Ascending aorta (tissue), 2 donors: ENCODE results near the gene OLFM1. TPM values are rescaled to one million over a fixed set of nuclear protein-coding genes. Genes with fewer than 3 reads are reported as not detected.

Experiments
- DNase-seq, 2 donors: peaks; one replicate each; pipeline ENCODE4 v3.0.0-alpha.2; 2019; ENCODE audit warnings: low spot score in 2 of 2
- H3K27ac ChIP-seq, 2 donors: fragments of 200-600 bp; sonication (generic); one replicate each; pipeline ENCODE4 v1.5.1; 2016 to 2017; ENCODE audit warnings: mild to moderate bottlenecking in 1 of 2
- H3K27me3 ChIP-seq: fragments of 200-600 bp; sonication (generic); one replicate; pipeline ENCODE4 v1.5.1; 2017
- H3K36me3 ChIP-seq, 2 donors: fragments of 200-600 bp; sonication (generic); one replicate each; pipeline ENCODE4 v1.5.1; 2016
- H3K4me1 ChIP-seq, 2 donors: fragments of 200-600 bp; sonication (generic); one replicate each; pipeline ENCODE4 v1.5.1; 2016 to 2017; ENCODE audit warnings: mild to moderate bottlenecking in 1 of 2
- H3K4me3 ChIP-seq, 2 donors: fragments of 200-600 bp; sonication (generic); one replicate each; pipeline ENCODE4 v1.5.1; 2016 to 2017; ENCODE audit warnings: mild to moderate bottlenecking in 1 of 2
- H3K9me3 ChIP-seq, 2 donors: fragments of 200-600 bp; sonication (generic); one replicate each; pipeline ENCODE4 v1.5.1; 2016
- CTCF ChIP-seq, 3 experiments: fragments of 200-600 bp in 2 of 3; fragments of 450-650 bp in 1 of 3; sonication (generic) in 2 of 3; IDR thresholded peaks; one replicate each; pipeline ENCODE4 v1.5.1; 2016 to 2019; ENCODE audit warnings: antibody characterized with exemption in 3 of 3, mild to moderate bottlenecking in 1 of 3, moderate library complexity in 1 of 3
- intact Hi-C: fragments of 100-400 bp; cut with DNase I; formaldehyde crosslinking; loops from one replicate; pipeline ENCODE4 v1.15.1; 2023
- total RNA-seq: library from RNA; depleted of rRNA; stranded (reverse); fragments of >200 nt; gene quantifications from one replicate; pipeline ENCODE4 v1.1.0, GENCODE V29; 2016

OLFM1 gene
- total RNA-seq, 1 donor from 2014 or later, result 102 TPM

GRCh38 chr9:135088979-135089847, 1.7 kb downstream of the OLFM1 start:
- peaks cover 3 to 12% of the 10 kb centered on the region in 2 donors for H3K4me1 ChIP-seq
- H3K9me3 ChIP-seq, result no peaks in the 10 kb centered on the region
- no peak overlapping the region for H3K27ac ChIP-seq
- H3K4me3 ChIP-seq, result peak overlapping the region; percentile 59 to 60
- no peaks in the 10 kb centered on the region for H3K36me3 ChIP-seq
- intact Hi-C loops, result no loop called here
- peaks cover 8% of the 10 kb centered on the region for H3K27me3 ChIP-seq
- no peak for DNase-seq
- no peak for TF ChIP-seq CTCF (IDR thresholded peaks at IDR 0.05)

DNA sequence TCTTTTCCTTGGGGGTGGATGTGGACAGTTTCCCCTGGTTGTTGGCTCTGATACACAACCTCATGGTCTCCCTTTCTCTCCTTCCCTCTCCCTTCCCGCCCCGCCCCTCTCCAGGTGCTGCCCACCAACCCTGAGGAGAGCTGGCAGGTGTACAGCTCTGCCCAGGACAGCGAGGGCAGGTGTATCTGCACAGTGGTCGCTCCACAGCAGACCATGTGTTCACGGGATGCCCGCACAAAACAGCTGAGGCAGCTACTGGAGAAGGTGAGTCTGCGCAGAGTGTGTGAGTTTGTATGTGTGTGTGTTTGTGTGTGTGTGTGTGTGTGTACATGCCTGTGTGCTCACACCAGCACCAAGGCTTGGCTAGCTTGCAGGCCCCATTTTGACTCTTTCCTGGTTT, 2.6 kb downstream of the OLFM1 start:
- peaks cover 3 to 12% of the 10 kb centered on the region in 2 donors for H3K4me1 ChIP-seq
- no peak for TF ChIP-seq CTCF (IDR thresholded peaks at IDR 0.05)
- H3K36me3 ChIP-seq, result no peaks in the 10 kb centered on the region
- intact Hi-C loops, result no loop called here
- no peak overlapping the region for H3K4me3 ChIP-seq
- peaks cover 8% of the 10 kb centered on the region for H3K27me3 ChIP-seq
- no peak for DNase-seq
- no peaks in the 10 kb centered on the region for H3K9me3 ChIP-seq
- H3K27ac ChIP-seq, result no peak overlapping the region

GRCh38 chr9:135090547-135090946, 3.1 kb downstream of the OLFM1 start:
- H3K27me3 ChIP-seq, result peaks cover 8% of the 10 kb centered on the region

GRCh38 chr9:135091545-135091944, 4.1 kb downstream of the OLFM1 start:
- Histone ChIP-seq H3K4me1 (peaks cover 3 to 8% of the 10 kb centered on the region in 2 donors), H3K36me3 (no peaks in the 10 kb centered on the region), H3K9me3 (no peaks in the 10 kb centered on the region), H3K4me3 (no peak overlapping the region), H3K27ac (no peak overlapping the region), H3K27me3 (peaks cover 8% of the 10 kb centered on the region)
- no peak for DNase-seq
- TF ChIP-seq CTCF (IDR thresholded peaks at IDR 0.05), result no peak
- intact Hi-C loops, result no loop called here

More at GRCh38 chr9:135090547-135090946, 3.1 kb downstream of the OLFM1 start:
- no peak overlapping the region for H3K27ac ChIP-seq
- TF ChIP-seq CTCF (IDR thresholded peaks at IDR 0.05), result no peak
- no peaks in the 10 kb centered on the region for H3K36me3 ChIP-seq
- no peak overlapping the region for H3K4me3 ChIP-seq
- peaks cover 3 to 12% of the 10 kb centered on the region in 2 donors for H3K4me1 ChIP-seq
- intact Hi-C loops, result no loop called here
- DNase-seq, result no peak
- no peaks in the 10 kb centered on the region for H3K9me3 ChIP-seq

DNA sequence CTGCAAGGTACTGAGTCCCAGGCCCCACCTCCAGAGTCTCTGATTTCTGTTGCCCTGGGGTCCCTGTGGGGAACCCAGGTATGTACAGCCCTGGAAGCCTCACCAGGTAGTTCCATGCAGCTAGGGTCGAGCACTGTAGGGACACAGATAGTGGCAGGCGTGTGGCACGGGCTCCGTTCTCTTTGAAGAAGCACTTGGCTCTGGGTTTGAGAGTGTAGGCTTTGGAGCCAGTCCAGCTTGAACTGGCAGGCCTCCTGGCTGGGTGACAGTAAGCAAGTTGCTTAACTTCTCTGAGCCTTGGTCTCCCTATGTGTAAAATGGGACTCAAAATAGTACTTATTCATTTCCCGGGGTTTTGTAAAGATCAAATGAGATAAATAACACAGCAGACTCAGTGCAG, 5.6 kb downstream of the OLFM1 start:
- intact Hi-C loops, result no loop called here
- no peak for TF ChIP-seq CTCF (IDR thresholded peaks at IDR 0.05)
- no peak overlapping the region for H3K4me3 ChIP-seq
- H3K4me1 ChIP-seq, result peaks cover 0 to 2% of the 10 kb centered on the region in 2 donors
- H3K27me3 ChIP-seq, result no peaks in the 10 kb centered on the region
- no peaks in the 10 kb centered on the region for H3K36me3 ChIP-seq
- no peak overlapping the region for H3K27ac ChIP-seq
- no peaks in the 10 kb centered on the region for H3K9me3 ChIP-seq
- DNase-seq, result no peak
